GM19468 (cell line): ENCODE data around the gene LCN12.
"Not testable (repeated sequence)": the region's sequence is repeated elsewhere in the genome, so short reads cannot be mapped to it uniquely, and the experiment has no call there.

Source experiments
- ATAC-seq: cut with Tn5 transposase; IDR thresholded peaks from one replicate; pipeline ENCODE4 v1.9.1; 2021; ENCODE audit warnings: mild to moderate bottlenecking, moderate library complexity, moderate number of reproducible peaks; ENCODE audit not compliant: unreplicated experiment; ENCODE audit errors: extremely low read depth

LCN12 gene

GRCh38 chr9:137004285-137004684 is 52.2 kb downstream of the LCN12 start:
- not testable (repeated sequence) for ATAC-seq
